SK-N-SH (cell line): Measurements from ENCODE around the gene ACVR1C. TPM values are rescaled to one million over a fixed set of nuclear protein-coding genes. Genes with fewer than 3 reads are reported as not detected.

Experiments used
- CTCF ChIA-PET: fragments of 300-600, 350-600 bp; formaldehyde crosslinking; extraction: SDS; loops from one replicate; lab custom pipeline; 2021; lab: Yijun Ruan, JAX
- POLR2A ChIA-PET: fragments of 350-600 bp; sonication (Branson Sonifier 250); formaldehyde crosslinking; extraction: SDS; loops from one replicate; lab custom pipeline; 2020; ENCODE audit warnings: antibody characterized with exemption, inconsistent platforms; lab: Yijun Ruan, JAX
- DNase-seq: peaks from one replicate; pipeline ENCODE4 v3.0.0; 2012
- H2AFZ ChIP-seq: fragments of 200-600 bp; sonication (generic); 2 replicates; pipeline ENCODE4 v1.8.1; 2016; ENCODE audit warnings: antibody characterized with exemption, mild to moderate bottlenecking, low read depth
- H3F3A ChIP-seq: fragments of 200-600 bp; sonication (generic); replicated peaks from 2 replicates; pipeline ENCODE3; 2016; ENCODE audit warnings: antibody characterized with exemption, mild to moderate bottlenecking; ENCODE audit not compliant: insufficient read depth
- H3K27ac ChIP-seq, 2 experiments: fragments of 200-500 bp in 1 of 2; fragments of 200-600 bp in 1 of 2; sonication (Bioruptor generic) in 1 of 2; sonication (generic), shearing (Covaris generic) in 1 of 2; 2 replicates each; pipeline versions ENCODE4 v1.5.1 to v1.6.1; 2014 to 2016; ENCODE audit warnings: low read depth in 2 of 2, inconsistent platforms in 1 of 2, low read length in 1 of 2, mild to moderate bottlenecking in 1 of 2, mixed read lengths in 1 of 2
- H3K27me3 ChIP-seq: fragments of 200-600 bp; sonication (generic), shearing (Covaris generic); 2 replicates; pipeline ENCODE4 v1.6.1; 2016; ENCODE audit warnings: mixed run types; ENCODE audit not compliant: insufficient read depth
- H3K36me3 ChIP-seq, 2 experiments: fragments of 200-500 bp in 1 of 2; fragments of 200-600 bp in 1 of 2; sonication (Bioruptor generic) in 1 of 2; sonication (generic) in 1 of 2; replicated peaks in 1 of 2; 2 replicates each; pipeline versions ENCODE3 to v1.5.1; 2014 to 2016; ENCODE audit warnings: low read length in 1 of 2, mild to moderate bottlenecking in 1 of 2; ENCODE audit not compliant: insufficient read depth in 2 of 2, control insufficient read depth in 1 of 2
- H3K4me1 ChIP-seq, 2 experiments: fragments of 200-500 bp in 1 of 2; fragments of 200-600 bp in 1 of 2; sonication (Bioruptor generic) in 1 of 2; sonication (generic), shearing (Covaris generic) in 1 of 2; 2 replicates each; pipeline versions ENCODE4 v1.5.1 to v1.6.1; 2014 to 2016; ENCODE audit warnings: low read depth in 1 of 2, low read length in 1 of 2, mixed run types in 1 of 2; ENCODE audit not compliant: insufficient read depth in 2 of 2, control insufficient read depth in 1 of 2
- H3K4me2 ChIP-seq: fragments of 200-600 bp; sonication (generic), shearing (Covaris generic); 2 replicates; pipeline ENCODE4 v1.6.1; 2017; ENCODE audit warnings: mixed run types
- H3K4me3 ChIP-seq, 2 experiments: fragments of 200-500 bp in 1 of 2; fragments of 200-600 bp in 1 of 2; sonication (Bioruptor generic) in 1 of 2; sonication (generic), shearing (Covaris generic) in 1 of 2; 2 replicates each; pipeline versions ENCODE4 v1.5.1 to v1.8.1; 2014 to 2016; ENCODE audit warnings: low read depth in 2 of 2, inconsistent platforms in 1 of 2, low read length in 1 of 2, mild to moderate bottlenecking in 1 of 2, mixed read lengths in 1 of 2, moderate library complexity in 1 of 2
- H3K79me2 ChIP-seq: fragments of 200-600 bp; sonication (generic); 2 replicates; pipeline ENCODE4 v1.8.1; 2017; ENCODE audit warnings: mild to moderate bottlenecking; ENCODE audit not compliant: insufficient read depth
- H3K9ac ChIP-seq: fragments of 200-600 bp; sonication (generic); 2 replicates; pipeline ENCODE4 v1.6.1; 2017; ENCODE audit warnings: mixed run types
- H3K9me2 ChIP-seq: fragments of 200-600 bp; sonication (generic); 2 replicates; pipeline ENCODE4 v1.6.1; 2017; ENCODE audit warnings: mixed run types
- H3K9me3 ChIP-seq: fragments of 200-600 bp; sonication (generic); 2 replicates; pipeline ENCODE4 v1.6.1; 2017; ENCODE audit warnings: mixed run types, mild to moderate bottlenecking, moderate library complexity
- H4K20me1 ChIP-seq: fragments of 200-600 bp; sonication (generic); 2 replicates; pipeline ENCODE4 v1.6.1; 2017; ENCODE audit warnings: mild to moderate bottlenecking, mixed run types; ENCODE audit not compliant: insufficient read depth
- CHD2 ChIP-seq: fragments of 150-350 bp; IDR thresholded peaks from 2 replicates; pipeline ENCODE4 v1.6.1; 2018; ENCODE audit warnings: low read length; ENCODE audit not compliant: partially characterized antibody
- ELF1 ChIP-seq: IDR thresholded peaks from 2 replicates; pipeline ENCODE4 v1.4.0; 2012
- FOXJ3 ChIP-seq: sonication (generic); formaldehyde crosslinking; IDR thresholded peaks from 2 replicates; pipeline ENCODE4 v1.5.1; 2020; ENCODE audit warnings: mild to moderate bottlenecking, missing genetic modification reagents
- GABPA ChIP-seq: IDR thresholded peaks from 2 replicates; pipeline ENCODE4 v1.4.0; 2012; ENCODE audit warnings: low read depth, mild to moderate bottlenecking
- PBX3 ChIP-seq: IDR thresholded peaks from 2 replicates; pipeline ENCODE4; 2012
- RCOR1 ChIP-seq: fragments of 150-350 bp; IDR thresholded peaks from 2 replicates; pipeline ENCODE4 v1.6.1; 2017; ENCODE audit warnings: antibody characterized with exemption, low read length
- TEAD4 ChIP-seq: IDR thresholded peaks from 2 replicates; pipeline ENCODE4 v1.4.0; 2012; ENCODE audit warnings: mild to moderate bottlenecking, borderline replicate concordance; ENCODE audit not compliant: insufficient read depth
- polyA plus RNA-seq, 3 experiments: library from polyadenylated mRNA; depleted of rRNA; stranded (reverse); fragments of >200 nt; gene quantifications; 2 replicates each; pipeline ENCODE4 v1.2.3, GENCODE V29; 2012
- TF ChIP-seq, protein P1 (sequence below): IDR thresholded peaks from 2 replicates; pipeline ENCODE4 v1.4.0; 2012; ENCODE audit warnings: low read depth

The ACVR1C gene
- polyA plus RNA-seq, 1 of the 3 experiments (the other 2 are of a cell fraction) = 0.03 TPM

- H3K9me3 ChIP-seq = no peaks in the 10 kb centered on the region
- no peaks in the 10 kb centered on the region for H3K9me2 ChIP-seq
- no peaks in the 10 kb centered on the region for H3K4me1 ChIP-seq
- no peaks in the 10 kb centered on the region for H3F3A ChIP-seq
- POLR2A ChIA-PET = no interaction called here
- DNase-seq = no peak
- TF ChIP-seq FOXJ3 (CRISPR knock-in tag) (no peak), PBX3 (no peak), RCOR1 (no peak), GABPA (no peak), TEAD4 (no peak), CHD2 (no peak), ELF1 (no peak)
- TF ChIP-seq, protein P1, sequence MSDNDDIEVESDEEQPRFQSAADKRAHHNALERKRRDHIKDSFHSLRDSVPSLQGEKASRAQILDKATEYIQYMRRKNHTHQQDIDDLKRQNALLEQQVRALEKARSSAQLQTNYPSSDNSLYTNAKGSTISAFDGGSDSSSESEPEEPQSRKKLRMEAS = no peak
- no peaks in the 10 kb centered on the region for H4K20me1 ChIP-seq
- H3K9ac ChIP-seq = no peak overlapping the region
- CTCF ChIA-PET = interaction anchor here (1.5 kb wide), 1 partner anchor 15 kb away, joined by 5 read pairs; no protein-coding TSS in a partner anchor
- no peaks in the 10 kb centered on the region for H3K79me2 ChIP-seq
- no peaks in the 10 kb centered on the region for H3K36me3 ChIP-seq
- H3K4me2 ChIP-seq = no peak overlapping the region
- peaks cover 4% of the 10 kb centered on the region; the same call in 1 of the 2 replicates for H3K27me3 ChIP-seq
- H2AFZ ChIP-seq = no peak overlapping the region
- H3K4me3 ChIP-seq = no peak overlapping the region
- H3K27ac ChIP-seq = no peak overlapping the region
Measured at GRCh38 chr2:157476953-157477709, 151.5 kb downstream of the ACVR1C start.

Other genes starting within 250 kb of the ACVR1C start
- not detected in 2 replicates for gene CYTIP, start 184.8 kb downstream of the ACVR1C start, polyA plus RNA-seq (2012; rRNA removed)
- gene ACVR1, start 247.5 kb upstream of the ACVR1C start, polyA plus RNA-seq (2012; rRNA removed) = 21.0 and 22.4 TPM in 2 replicates